Fibroblast of lung (primary cell): ENCODE results near the gene PCDHGA1.

Experiments used
- EZH2 ChIP-seq: IDR thresholded peaks from 2 replicates; pipeline ENCODE4 v1.5.1; 2012; ENCODE audit warnings: low read length, control low read depth, mild to moderate bottlenecking; ENCODE audit errors: missing control alignments
- TF ChIP-seq, protein P1 (sequence below), 2 donors: IDR thresholded peaks in 1 of 2; conservative IDR thresholded peaks in 1 of 2; 1 replicate in 1 of 2; 2 replicates in 1 of 2; pipeline ENCODE4 v1.5.1; 2011 to 2012; ENCODE audit warnings: low read length in 2 of 2, control low read depth in 1 of 2, inconsistent platforms in 1 of 2, low read depth in 1 of 2, mild to moderate bottlenecking in 1 of 2

DNA sequence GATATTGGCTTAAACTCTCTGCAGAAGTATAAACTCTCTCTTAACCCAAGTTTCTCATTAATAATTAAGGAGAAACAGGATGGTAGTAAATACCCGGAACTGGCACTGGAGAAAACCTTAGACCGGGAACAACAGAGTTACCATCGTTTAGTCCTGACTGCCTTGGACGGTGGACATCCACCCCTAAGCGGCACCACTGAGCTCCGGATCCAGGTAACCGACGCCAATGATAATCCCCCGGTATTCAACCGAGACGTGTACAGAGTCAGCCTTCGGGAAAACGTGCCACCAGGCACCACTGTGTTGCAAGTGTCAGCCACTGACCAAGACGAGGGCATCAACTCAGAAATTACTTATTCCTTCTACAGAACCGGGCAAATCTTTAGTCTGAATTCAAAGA lies 68.3 kb downstream of the PCDHGA1 start:
- TF ChIP-seq, protein P1, sequence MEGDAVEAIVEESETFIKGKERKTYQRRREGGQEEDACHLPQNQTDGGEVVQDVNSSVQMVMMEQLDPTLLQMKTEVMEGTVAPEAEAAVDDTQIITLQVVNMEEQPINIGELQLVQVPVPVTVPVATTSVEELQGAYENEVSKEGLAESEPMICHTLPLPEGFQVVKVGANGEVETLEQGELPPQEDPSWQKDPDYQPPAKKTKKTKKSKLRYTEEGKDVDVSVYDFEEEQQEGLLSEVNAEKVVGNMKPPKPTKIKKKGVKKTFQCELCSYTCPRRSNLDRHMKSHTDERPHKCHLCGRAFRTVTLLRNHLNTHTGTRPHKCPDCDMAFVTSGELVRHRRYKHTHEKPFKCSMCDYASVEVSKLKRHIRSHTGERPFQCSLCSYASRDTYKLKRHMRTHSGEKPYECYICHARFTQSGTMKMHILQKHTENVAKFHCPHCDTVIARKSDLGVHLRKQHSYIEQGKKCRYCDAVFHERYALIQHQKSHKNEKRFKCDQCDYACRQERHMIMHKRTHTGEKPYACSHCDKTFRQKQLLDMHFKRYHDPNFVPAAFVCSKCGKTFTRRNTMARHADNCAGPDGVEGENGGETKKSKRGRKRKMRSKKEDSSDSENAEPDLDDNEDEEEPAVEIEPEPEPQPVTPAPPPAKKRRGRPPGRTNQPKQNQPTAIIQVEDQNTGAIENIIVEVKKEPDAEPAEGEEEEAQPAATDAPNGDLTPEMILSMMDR (conservative IDR thresholded peaks at IDR 0.05 in 1 of 2, IDR thresholded peaks at IDR 0.05 in 1 of 2; ENCODE audit: low read depth in 1 of 2, low read length in 2 of 2), result no peak
- no peak for TF ChIP-seq EZH2
